IMR-90 (cell line): ENCODE results near the gene ATP12A.

Experiments
- BHLHE40 ChIP-seq: fragments of 150-350 bp; IDR thresholded peaks from 2 replicates; pipeline ENCODE4 v1.6.1; 2016; ENCODE audit warnings: mild to moderate bottlenecking, low read depth, low read length
- CHD1 ChIP-seq: IDR thresholded peaks from 2 replicates; pipeline ENCODE4 v1.6.1; 2012; ENCODE audit warnings: low read depth, low read length, improper control_type of control experiment
- FOS ChIP-seq: fragments of 150-350 bp; IDR thresholded peaks from 2 replicates; pipeline ENCODE4 v1.6.1; 2016; ENCODE audit warnings: low read depth, low read length
- MAFK ChIP-seq: IDR thresholded peaks from 2 replicates; pipeline ENCODE4 v1.6.1; 2012; ENCODE audit warnings: low read depth, low read length, improper control_type of control experiment
- POLR2A ChIP-seq: IDR thresholded peaks from 2 replicates; pipeline ENCODE4 v1.6.1; 2012; ENCODE audit warnings: mild to moderate bottlenecking, low read depth, low read length
- RAD21 ChIP-seq: IDR thresholded peaks from 2 replicates; pipeline ENCODE4 v1.6.1; 2012; ENCODE audit warnings: low read length, improper control_type of control experiment
- RCOR1 ChIP-seq: IDR thresholded peaks from 2 replicates; pipeline ENCODE4 v1.6.1; 2012; ENCODE audit warnings: mild to moderate bottlenecking, low read length, improper control_type of control experiment; ENCODE audit not compliant: insufficient replicate concordance
- RFX5 ChIP-seq: IDR thresholded peaks from 2 replicates; pipeline ENCODE4 v1.8.0; 2012; ENCODE audit warnings: low read depth, mild to moderate bottlenecking, low read length, moderate library complexity
- TF ChIP-seq, protein P1 (sequence below): conservative IDR thresholded peaks from 2 replicates; pipeline ENCODE4 v1.5.1; 2012; ENCODE audit warnings: mild to moderate bottlenecking, low read depth, low read length, improper control_type of control experiment
- TF ChIP-seq, protein P2 (sequence below): fragments of 150-350 bp; IDR thresholded peaks from 2 replicates; pipeline ENCODE4 v1.6.1; 2017; ENCODE audit warnings: mild to moderate bottlenecking, antibody characterized with exemption, low read length, low read depth

DNA sequence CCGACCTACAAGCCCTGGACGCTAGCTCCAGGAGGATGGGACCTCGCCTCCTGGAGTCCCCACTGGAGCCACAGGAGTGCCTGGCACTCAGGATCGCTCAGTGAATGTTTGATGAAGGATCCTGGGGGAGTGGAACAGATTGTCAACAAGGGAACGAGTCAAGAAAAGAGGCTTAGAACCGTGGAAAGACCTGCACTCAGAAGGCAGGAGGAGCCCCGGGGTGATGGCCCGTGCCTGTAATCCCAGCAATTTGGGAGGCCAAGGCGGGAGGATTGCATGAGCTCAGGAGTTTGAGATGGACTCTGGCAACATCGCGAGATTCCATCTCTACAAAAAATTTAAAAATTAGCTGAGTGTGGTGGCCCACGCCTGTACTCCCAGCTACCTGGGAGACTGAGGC, 38.9 kb downstream of the ATP12A start:
- TF ChIP-seq, protein P1, sequence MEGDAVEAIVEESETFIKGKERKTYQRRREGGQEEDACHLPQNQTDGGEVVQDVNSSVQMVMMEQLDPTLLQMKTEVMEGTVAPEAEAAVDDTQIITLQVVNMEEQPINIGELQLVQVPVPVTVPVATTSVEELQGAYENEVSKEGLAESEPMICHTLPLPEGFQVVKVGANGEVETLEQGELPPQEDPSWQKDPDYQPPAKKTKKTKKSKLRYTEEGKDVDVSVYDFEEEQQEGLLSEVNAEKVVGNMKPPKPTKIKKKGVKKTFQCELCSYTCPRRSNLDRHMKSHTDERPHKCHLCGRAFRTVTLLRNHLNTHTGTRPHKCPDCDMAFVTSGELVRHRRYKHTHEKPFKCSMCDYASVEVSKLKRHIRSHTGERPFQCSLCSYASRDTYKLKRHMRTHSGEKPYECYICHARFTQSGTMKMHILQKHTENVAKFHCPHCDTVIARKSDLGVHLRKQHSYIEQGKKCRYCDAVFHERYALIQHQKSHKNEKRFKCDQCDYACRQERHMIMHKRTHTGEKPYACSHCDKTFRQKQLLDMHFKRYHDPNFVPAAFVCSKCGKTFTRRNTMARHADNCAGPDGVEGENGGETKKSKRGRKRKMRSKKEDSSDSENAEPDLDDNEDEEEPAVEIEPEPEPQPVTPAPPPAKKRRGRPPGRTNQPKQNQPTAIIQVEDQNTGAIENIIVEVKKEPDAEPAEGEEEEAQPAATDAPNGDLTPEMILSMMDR = no peak
- TF ChIP-seq RFX5 (no peak), POLR2A (no peak), CHD1 (no peak), BHLHE40 (no peak), RAD21 (no peak), RCOR1 (no peak), MAFK (no peak), FOS (no peak)
- TF ChIP-seq, protein P2, sequence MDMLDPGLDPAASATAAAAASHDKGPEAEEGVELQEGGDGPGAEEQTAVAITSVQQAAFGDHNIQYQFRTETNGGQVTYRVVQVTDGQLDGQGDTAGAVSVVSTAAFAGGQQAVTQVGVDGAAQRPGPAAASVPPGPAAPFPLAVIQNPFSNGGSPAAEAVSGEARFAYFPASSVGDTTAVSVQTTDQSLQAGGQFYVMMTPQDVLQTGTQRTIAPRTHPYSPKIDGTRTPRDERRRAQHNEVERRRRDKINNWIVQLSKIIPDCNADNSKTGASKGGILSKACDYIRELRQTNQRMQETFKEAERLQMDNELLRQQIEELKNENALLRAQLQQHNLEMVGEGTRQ = no peak
